Kidney (tissue), 14 donors: Measurements from ENCODE around the gene GPR34. TPM values are rescaled to one million over a fixed set of nuclear protein-coding genes. Genes with fewer than 3 reads are reported as not detected.

Source experiments
- DNase-seq, 5 donors: peaks; one replicate each; pipeline ENCODE4 v3.0.0-alpha.2; 2013 to 2020
- FAIRE-seq: peaks from 2 replicates; lab custom pipeline; 2012; peaks lifted over from hg19 to GRCh38; lab: Jason Lieb, UNC
- H3K27ac ChIP-seq, 2 donors: one replicate each; pipeline ENCODE4 v1.7.0; 2013; ENCODE audit warnings: low read depth in 2 of 2, low read length in 2 of 2, inconsistent platforms in 1 of 2
- H3K27me3 ChIP-seq: one replicate; pipeline ENCODE4 v1.7.1; 2013; ENCODE audit warnings: low read length, inconsistent platforms; ENCODE audit not compliant: control insufficient read depth, insufficient read depth
- H3K36me3 ChIP-seq, 3 donors: one replicate each; pipeline versions ENCODE4 v1.7.0 to v1.7.1; 2013; ENCODE audit warnings: low read length in 3 of 3, control low read depth in 1 of 3, inconsistent platforms in 1 of 3; ENCODE audit not compliant: insufficient read depth in 3 of 3, control insufficient read depth in 2 of 3
- H3K4me1 ChIP-seq, 3 donors: one replicate each; pipeline versions ENCODE4 v1.7.0 to v1.7.1; 2013; ENCODE audit warnings: low read length in 3 of 3, inconsistent platforms in 1 of 3, low read depth in 1 of 3; ENCODE audit not compliant: control insufficient read depth in 2 of 3, insufficient read depth in 2 of 3
- H3K4me3 ChIP-seq, 3 donors: one replicate each; pipeline versions ENCODE4 v1.7.0 to v1.8.1; 2013; ENCODE audit warnings: low read length in 3 of 3, control low read depth in 1 of 3, inconsistent platforms in 1 of 3
- H3K9ac ChIP-seq, 3 donors: one replicate each; pipeline versions ENCODE4 v1.7.0 to v1.7.1; 2013; ENCODE audit warnings: low read length in 3 of 3, control low read depth in 1 of 3, inconsistent platforms in 1 of 3
- H3K9me3 ChIP-seq, 3 donors: one replicate each; pipeline versions ENCODE4 v1.7.0 to v1.7.1; 2013; ENCODE audit warnings: low read length in 3 of 3, control low read depth in 1 of 3, inconsistent platforms in 1 of 3; ENCODE audit not compliant: control insufficient read depth in 2 of 3, insufficient read depth in 1 of 3
- intact Hi-C: fragments of 100-400 bp; cut with DNase I; formaldehyde crosslinking; loops from one replicate; pipeline ENCODE4 v1.11.1; 2022
- polyA plus RNA-seq: library from polyadenylated mRNA; stranded (reverse); fragments of 350-450 nt; fragmentation: Illumina TruSeq; extraction: RNeasy Lipid Tissue Mini Kit (QIAGEN cat#74804); gene quantifications from one replicate; pipeline ENCODE4 v1.2.3, GENCODE V29; 2014; ENCODE audit warnings: low read depth, low replicate concordance; ENCODE audit not compliant: insufficient read depth
- total RNA-seq: library from RNA; stranded (reverse); fragmentation: NEBNext Ultra II Directional; extraction: Animal tissue kit (Norgen Biotek cat#: 25700); gene quantifications from one replicate; pipeline ENCODE4 v1.2.1, GENCODE V29; 2021
- TF ChIP-seq, protein P1 (sequence below): IDR thresholded peaks from 3 replicates; pipeline ENCODE4 v1.5.1; 2012; ENCODE audit warnings: mild to moderate bottlenecking, moderate library complexity, borderline replicate concordance; ENCODE audit not compliant: insufficient read depth; ENCODE audit errors: extremely low read depth
- donor health status: control.
- donor health status: control.
- donor health status: control.
- donor health status: control.
- donor health status: control.
- donor health status: DM: yes; HTN: yes; CAD: no.
- donor health status: Normal renal cell carcinoma (clear cell type).

GPR34 gene
- total and polyA plus RNA-seq, 2 donors from 2014 or later, result 2.2 to 17.9 TPM

DNA sequence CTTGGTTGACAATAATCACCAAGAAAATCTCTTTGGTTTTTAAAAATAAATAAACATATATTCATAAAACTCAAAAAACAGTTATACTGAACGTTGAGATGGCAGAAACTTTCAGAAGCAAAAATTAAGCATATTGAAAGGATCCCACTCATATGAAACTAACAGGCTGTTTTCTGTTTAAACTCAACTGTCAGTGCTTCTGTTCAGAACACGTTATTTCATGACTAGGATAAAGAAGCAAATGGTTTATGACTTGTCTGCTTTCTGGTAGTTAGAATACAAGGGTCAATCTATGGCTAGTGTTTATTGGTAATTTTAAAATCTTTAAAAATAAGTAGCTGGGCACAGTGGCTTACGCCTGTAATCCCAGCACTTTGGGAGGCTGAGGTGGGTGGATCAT, 39.4 kb downstream of the GPR34 start:
- Histone ChIP-seq H3K4me3 (no peak overlapping the region), H3K27ac (no peak overlapping the region), H3K9me3 (no peaks in the 10 kb centered on the region), H3K4me1 (no peaks in the 10 kb centered on the region), H3K9ac (no peak overlapping the region), H3K36me3 (no peaks in the 10 kb centered on the region), H3K27me3 (no peaks in the 10 kb centered on the region)
- intact Hi-C loops, result no loop called here
- no peak for DNase-seq
- TF ChIP-seq, protein P1, sequence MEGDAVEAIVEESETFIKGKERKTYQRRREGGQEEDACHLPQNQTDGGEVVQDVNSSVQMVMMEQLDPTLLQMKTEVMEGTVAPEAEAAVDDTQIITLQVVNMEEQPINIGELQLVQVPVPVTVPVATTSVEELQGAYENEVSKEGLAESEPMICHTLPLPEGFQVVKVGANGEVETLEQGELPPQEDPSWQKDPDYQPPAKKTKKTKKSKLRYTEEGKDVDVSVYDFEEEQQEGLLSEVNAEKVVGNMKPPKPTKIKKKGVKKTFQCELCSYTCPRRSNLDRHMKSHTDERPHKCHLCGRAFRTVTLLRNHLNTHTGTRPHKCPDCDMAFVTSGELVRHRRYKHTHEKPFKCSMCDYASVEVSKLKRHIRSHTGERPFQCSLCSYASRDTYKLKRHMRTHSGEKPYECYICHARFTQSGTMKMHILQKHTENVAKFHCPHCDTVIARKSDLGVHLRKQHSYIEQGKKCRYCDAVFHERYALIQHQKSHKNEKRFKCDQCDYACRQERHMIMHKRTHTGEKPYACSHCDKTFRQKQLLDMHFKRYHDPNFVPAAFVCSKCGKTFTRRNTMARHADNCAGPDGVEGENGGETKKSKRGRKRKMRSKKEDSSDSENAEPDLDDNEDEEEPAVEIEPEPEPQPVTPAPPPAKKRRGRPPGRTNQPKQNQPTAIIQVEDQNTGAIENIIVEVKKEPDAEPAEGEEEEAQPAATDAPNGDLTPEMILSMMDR, result no peak
- FAIRE-seq, result no peak

DNA sequence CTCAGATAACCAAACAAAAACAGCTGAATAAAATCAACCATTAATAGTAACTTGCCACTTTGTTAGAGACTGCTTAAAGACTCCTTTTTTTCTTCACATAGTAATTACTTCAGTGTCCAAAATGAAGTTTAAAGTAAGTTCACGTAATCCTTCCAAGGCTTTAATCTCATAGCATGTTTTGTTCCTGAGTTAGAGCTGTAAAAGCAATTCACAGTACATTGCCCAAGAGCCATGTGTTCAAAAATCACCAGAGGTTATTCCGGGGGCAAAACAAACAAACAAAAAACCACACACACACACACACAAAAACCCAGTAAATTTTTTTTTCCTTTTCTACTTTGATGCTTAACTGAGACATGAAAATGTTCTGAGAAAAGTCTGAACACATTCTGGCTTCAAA, 41.3 kb downstream of the GPR34 start:
- Histone ChIP-seq H3K4me1 (no peaks in the 10 kb centered on the region), H3K27ac (no peak overlapping the region), H3K9me3 (no peaks in the 10 kb centered on the region), H3K9ac (no peak overlapping the region), H3K36me3 (no peaks in the 10 kb centered on the region), H3K4me3 (no peak overlapping the region), H3K27me3 (no peaks in the 10 kb centered on the region)
- DNase-seq (peak in 2 of 5 donors; percentile 8 to 28), FAIRE-seq (no peak)
- intact Hi-C loops, result no loop called here
- TF ChIP-seq, protein P1, result no peak

DNA sequence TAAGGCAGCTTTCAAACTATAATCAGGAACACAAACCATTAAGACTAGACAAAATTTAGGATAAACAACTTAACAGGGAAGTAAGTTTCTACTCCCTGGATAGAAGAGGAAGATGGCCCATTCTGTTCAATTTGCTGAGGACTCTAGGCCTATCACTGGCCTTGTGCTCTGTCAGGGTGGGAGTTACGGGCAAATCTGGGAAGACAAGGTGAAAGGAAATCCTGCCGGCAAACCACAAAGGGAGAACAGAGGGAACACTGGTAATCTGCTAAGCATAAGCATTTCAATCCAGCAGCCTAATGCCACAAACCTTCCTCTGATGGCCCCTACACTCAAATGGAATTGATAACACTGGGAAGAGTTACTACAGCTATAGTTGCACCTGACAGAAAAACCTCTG, 43.5 kb downstream of the GPR34 start:
- no peaks in the 10 kb centered on the region for H3K27me3 ChIP-seq
- H3K4me1 ChIP-seq, result no peaks in the 10 kb centered on the region
- FAIRE-seq (no peak), DNase-seq (no peak)
- H3K36me3 ChIP-seq, result no peaks in the 10 kb centered on the region
- no peaks in the 10 kb centered on the region for H3K9me3 ChIP-seq
- no peak overlapping the region for H3K9ac ChIP-seq
- intact Hi-C loops, result no loop called here
- TF ChIP-seq, protein P1, result no peak
- no peak overlapping the region for H3K4me3 ChIP-seq
- H3K27ac ChIP-seq, result no peak overlapping the region

DNA sequence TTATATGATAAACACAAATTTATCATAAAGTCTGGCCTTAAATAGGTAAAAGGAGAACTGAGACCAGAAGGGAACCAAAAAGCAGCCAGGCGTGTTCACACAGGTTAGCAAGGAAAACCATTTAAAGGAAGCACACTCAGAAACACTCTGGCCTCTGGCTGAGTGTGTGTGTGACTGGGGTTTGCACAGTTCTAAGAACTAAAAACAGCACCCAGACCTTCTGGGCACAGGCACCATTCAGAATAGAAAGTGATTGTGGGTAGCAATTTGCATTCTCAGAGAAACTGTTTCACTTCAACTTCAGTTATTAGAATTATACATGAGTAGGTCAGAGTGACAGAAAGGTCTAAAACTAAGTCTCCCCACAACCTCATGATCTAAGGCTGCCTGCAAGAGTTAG, 45.2 kb downstream of the GPR34 start:
- Histone ChIP-seq H3K4me3 (no peak overlapping the region), H3K9me3 (no peaks in the 10 kb centered on the region), H3K4me1 (no peaks in the 10 kb centered on the region), H3K27ac (no peak overlapping the region), H3K9ac (no peak overlapping the region), H3K36me3 (no peaks in the 10 kb centered on the region), H3K27me3 (no peaks in the 10 kb centered on the region)
- intact Hi-C loops, result no loop called here
- no peak for FAIRE-seq
- TF ChIP-seq, protein P1, result no peak
- DNase-seq, result peak in 1 of 5 donors; percentile 4
